Skeletal muscle cell (primary cell): Measurements from ENCODE around the gene TP73.

Experiments
- DNase-seq: peaks from one replicate; pipeline ENCODE4 v3.0.0-alpha.2; 2010; ENCODE audit warnings: low read depth
- H3K4me3 ChIP-seq: 2 replicates; pipeline ENCODE4 v1.5.1; 2011; ENCODE audit warnings: low read depth, mild to moderate bottlenecking, control low read depth, low read length, moderate library complexity

The TP73 gene

DNA sequence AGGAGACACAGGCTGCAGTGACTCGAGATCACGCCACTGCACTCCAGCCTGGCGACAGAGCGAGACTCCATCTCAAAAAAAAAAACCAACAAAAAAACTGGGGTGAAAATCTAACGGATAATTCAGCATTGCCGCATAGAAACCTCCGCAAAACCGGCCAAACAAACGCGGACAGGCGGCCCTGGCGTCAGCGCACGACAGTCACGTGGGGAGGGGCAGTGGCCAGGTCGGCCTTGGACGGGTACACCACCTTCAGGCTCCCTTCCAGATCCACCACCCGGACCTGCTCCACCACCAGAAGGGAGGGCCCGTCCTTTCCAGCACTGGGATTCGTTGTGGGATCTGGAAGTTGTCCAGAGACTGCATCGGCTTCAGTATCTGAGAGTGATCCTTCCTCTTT is 128.6 kb downstream of the TP73 start:
- DNase-seq: no peak
- no peak overlapping the region for H3K4me3 ChIP-seq

DNA sequence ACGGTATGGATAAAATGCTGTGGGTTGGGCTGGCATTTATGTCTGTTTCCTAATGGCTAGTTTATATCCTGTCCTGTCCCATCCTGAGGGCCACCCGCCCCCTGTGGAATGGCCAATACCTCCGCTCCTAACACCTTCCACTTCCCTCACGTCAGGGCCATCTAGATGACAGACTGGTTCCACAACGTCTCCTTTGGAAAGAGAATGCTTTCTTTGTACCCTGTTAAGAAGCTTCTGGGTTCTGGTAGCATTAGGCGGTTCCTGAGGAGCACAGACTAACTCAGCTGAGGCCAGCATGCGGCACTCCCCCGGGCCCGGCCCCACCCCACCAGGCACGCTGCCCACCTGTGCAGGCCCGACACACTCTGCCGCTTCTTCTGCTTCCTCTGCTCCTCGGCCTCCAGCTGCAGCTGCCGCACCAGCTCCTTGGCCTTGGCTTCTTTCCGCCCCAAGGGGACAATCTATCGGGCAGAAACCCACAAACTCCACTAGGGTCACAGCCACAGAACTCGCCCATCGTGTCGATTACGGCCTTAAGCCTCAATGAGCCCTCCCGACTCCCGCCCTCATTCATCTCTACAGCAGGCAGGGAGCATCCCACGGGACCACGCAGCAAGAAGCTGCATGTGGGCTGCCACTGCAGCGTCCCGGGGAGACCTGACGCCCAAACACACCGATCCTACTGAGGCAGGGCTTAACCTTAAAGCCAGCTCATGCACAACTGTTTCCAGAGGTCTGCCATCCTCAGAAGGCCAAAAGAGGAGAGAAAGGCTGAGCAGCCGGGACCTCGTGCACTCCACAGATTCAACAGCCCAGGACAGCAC is 131.5 kb downstream of the TP73 start:
- no peak overlapping the region for H3K4me3 ChIP-seq
- no peak for DNase-seq

DNA sequence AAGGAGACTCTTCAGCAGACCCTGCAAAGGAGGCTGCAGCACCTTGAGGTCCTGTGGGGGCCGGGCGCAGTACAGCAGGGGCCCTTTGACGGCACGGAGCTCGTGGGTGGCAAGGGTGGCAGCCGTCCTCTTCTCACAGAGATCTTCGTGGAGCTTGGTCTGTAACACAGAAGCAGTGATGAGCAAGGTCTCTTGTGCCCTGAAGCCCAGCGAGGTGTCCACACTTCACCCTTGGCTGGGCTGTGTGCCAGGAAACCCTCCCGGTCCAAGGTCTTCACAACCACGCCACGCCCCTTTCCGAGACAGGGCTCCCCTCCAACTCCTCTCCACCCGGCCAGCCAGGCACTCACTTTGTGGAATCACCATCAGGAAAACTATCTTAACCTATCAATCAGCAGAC is 132.7 kb downstream of the TP73 start:
- no peak overlapping the region for H3K4me3 ChIP-seq
- no peak for DNase-seq

DNA sequence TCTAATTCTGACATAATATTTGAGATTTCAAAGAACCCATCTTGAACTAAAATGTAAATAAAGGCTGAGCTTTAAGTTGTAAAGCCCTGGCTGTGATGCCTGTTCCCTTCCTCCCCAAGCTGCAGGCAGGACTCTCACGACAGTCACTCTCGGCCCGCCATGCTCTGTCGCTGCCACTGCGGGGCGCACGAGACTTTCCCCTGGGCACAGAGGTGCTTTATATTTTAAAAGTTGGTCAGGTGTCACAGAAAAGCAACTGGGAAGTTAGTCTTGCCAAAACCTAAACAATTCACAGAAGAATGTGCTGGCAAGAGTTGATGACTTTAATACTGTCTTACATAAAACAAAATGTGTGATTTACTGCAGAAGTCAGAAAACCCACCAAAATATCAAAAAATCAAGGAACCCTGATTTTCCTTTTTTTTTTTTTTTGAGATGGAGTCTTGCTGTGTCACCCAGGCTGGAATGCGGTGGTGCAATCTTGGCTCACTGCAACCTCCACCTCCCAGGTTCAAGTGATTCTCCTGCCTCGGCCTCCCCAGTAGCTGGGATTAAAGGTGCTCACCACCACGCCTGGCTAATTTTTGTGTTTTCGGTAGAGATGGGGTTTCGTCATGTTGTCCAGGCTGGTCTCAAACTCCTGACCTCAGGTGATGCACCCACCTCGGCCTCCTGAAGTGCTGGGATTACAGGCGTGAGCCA is 133.3 kb downstream of the TP73 start:
- DNase-seq: no peak
- no peak overlapping the region for H3K4me3 ChIP-seq
